ENCODE data around the gene ACOX1.

- no peak for TF ChIP-seq POLR2A (IDR thresholded peaks at IDR 0.05; ENCODE audit: borderline replicate concordance, extremely low read depth, insufficient read depth, insufficient read length)
- TF ChIP-seq REST (IDR thresholded peaks at IDR 0.05; ENCODE audit: low read depth), result no peak
- no peak for TF ChIP-seq CTCF (IDR thresholded peaks at IDR 0.05 in 2 of 3, conservative IDR thresholded peaks at IDR 0.05 in 1 of 3; ENCODE audit: borderline replicate concordance in 1 of 3, insufficient read depth in 1 of 3, low read depth in 2 of 3, low read length in 2 of 3)
Measured at GRCh38 chr17:75898065-75898464, 80.9 kb downstream of the ACOX1 start.

All from HCT116 (cell line).